NAMALWA (cell line): ENCODE results near the gene ABHD2.
A peak's percentile ranks its signal among the peaks of the same experiment; 100 is the strongest.
"Not testable (repeated sequence)": the region's sequence is repeated elsewhere in the genome, so short reads cannot be mapped to it uniquely, and the experiment has no call there.

Experiments
- DNase-seq: peaks from one replicate; pipeline ENCODE4 v3.0.0-alpha.2; 2015; ENCODE audit warnings: low spot score

Gene ABHD2

GRCh38 chr15:89087830-89088604 is at the start of gene ABHD2:
Gene ABHD2, plus strand, starts transcription at chr15:89088456. Its CDS starts 27,872 bp downstream, at chr15:89116328.
- peak; percentile 100 for DNase-seq

GRCh38 chr15:89039142-89039541 is 49.1 kb upstream of the ABHD2 start:
- DNase-seq: no peak

- no peak for DNase-seq
These were observed 46.7 kb upstream of the ABHD2 start for GRCh38 chr15:89041507-89041906.

- no peak for DNase-seq
These were observed 45.9 kb upstream of the ABHD2 start for GRCh38 chr15:89042387-89042786.

- DNase-seq: no peak
These were observed 44.9 kb upstream of the ABHD2 start for GRCh38 chr15:89043031-89044002.

GRCh38 chr15:89049016-89049666 is 39.1 kb upstream of the ABHD2 start:
- not testable (repeated sequence) for DNase-seq

GRCh38 chr15:89051875-89052274 is 36.4 kb upstream of the ABHD2 start:
- no peak for DNase-seq

GRCh38 chr15:89052474-89052873 is 35.8 kb upstream of the ABHD2 start:
- DNase-seq: no peak

- DNase-seq: no peak
These were observed 33.4 kb upstream of the ABHD2 start for GRCh38 chr15:89054873-89055272.

- DNase-seq: peak; percentile 82
These were observed 30.6 kb upstream of the ABHD2 start for GRCh38 chr15:89057506-89058133.

GRCh38 chr15:89058376-89058775 is 29.9 kb upstream of the ABHD2 start:
- no peak for DNase-seq

GRCh38 chr15:89058876-89059405 is 29.3 kb upstream of the ABHD2 start:
- no peak for DNase-seq

- no peak for DNase-seq
These were observed 22.0 kb upstream of the ABHD2 start for GRCh38 chr15:89066280-89066679.

- no peak for DNase-seq
These were observed 20.5 kb upstream of the ABHD2 start for GRCh38 chr15:89067751-89068150.

GRCh38 chr15:89068325-89068784 is 19.9 kb upstream of the ABHD2 start:
- DNase-seq: no peak

- DNase-seq: no peak
These were observed 17.8 kb upstream of the ABHD2 start for GRCh38 chr15:89070197-89071124.

GRCh38 chr15:89071471-89071870 is 16.8 kb upstream of the ABHD2 start:
- no peak for DNase-seq

GRCh38 chr15:89072277-89072869 is 15.9 kb upstream of the ABHD2 start:
- DNase-seq: no peak

- DNase-seq: no peak
These were observed 13.7 kb upstream of the ABHD2 start for GRCh38 chr15:89074402-89075012.
